GM18858 (cell line): Measurements from ENCODE around the gene INAVA.
"Not testable (repeated sequence)": the region's sequence is repeated elsewhere in the genome, so short reads cannot be mapped to it uniquely, and the experiment has no call there.

Experiments used
- ATAC-seq: cut with Tn5 transposase; IDR thresholded peaks from one replicate; pipeline ENCODE4 v1.9.1; 2021; ENCODE audit not compliant: unreplicated experiment

The INAVA gene

DNA sequence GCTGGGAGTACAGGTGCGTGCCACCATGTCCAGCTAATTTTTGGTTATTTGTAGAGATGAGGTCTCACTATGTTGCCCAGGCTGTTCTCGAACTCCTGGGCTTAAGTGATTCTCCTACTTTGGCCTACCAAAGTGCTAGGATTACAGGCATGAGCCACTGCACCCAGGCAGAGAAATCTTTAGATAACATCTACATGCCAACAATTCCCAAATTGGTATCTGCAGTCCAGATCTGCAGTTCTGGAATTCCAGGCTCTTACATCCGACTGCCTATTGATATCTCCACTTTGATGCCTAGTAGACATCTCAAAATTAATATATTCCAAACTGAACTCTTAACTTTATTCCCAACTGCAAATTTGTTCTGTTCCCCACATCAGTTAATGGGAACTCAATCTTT, 23.3 kb downstream of the INAVA start:
- no peak for ATAC-seq

DNA sequence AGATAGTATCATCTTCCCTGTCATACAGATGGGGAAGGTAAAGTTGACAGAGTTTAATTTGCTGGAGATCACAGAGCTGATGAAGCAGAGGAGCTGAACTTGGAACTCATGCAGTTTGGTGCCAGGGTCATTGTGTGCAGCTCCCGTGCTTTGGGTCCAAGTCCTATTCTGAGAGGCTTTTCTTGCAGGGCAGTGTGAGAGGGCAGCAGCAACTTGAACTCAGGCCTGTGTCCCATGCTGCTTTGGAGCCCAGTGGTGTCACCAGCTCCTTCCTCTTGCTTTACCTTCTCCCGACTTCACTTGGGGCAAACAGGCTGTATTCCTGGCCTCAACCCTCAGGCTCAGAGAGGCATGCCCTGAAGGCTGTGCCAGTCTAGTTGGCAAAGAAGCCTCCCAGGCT, 24.7 kb downstream of the INAVA start:
- ATAC-seq: no peak

DNA sequence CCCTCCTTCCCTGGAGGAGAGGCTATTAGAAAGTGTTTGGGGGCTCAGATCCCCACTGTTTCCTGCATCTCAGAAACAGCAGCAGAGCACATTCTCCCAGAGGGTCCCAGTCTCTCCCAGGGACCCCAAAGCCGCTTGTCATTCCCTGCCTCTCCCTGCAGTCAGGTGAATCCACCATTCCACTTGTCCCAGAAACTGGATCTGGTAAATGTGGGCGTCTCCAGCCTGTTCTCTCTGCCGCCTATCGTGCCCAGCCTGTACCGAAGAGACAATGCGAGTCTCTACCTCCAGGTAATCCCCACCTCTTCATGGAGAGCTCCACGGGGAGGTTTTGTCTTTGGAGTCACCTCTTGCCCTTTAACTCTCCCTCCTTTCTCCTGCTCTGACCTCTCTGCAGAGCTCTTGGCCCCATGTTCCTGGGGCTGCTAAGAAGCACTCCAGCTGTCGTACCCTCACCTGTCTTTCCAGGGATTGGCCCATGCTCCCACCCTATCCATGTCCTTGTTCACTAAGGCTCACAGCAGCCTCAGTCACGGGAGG, 26.9 kb downstream of the INAVA start:
- no peak for ATAC-seq

DNA sequence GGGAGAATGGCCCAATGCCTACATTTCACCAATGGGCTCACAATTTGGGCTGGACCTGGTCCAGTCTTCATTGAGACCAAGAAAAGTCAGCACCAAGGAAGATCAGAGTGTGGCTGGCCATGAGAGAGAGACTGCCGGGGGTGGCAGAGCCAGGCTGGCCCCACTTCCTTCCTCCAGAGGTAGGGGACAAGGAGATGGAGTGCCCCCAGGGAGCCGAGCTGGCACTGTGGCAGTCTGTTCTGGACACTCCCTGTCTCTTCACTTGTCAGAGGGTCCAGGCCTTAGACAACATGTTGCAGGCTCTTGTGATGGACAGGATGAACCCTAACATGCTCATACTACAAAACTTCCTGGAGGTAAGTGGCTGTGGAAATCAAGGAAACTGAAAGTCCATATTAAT, 27.7 kb downstream of the INAVA start:
- no peak for ATAC-seq

DNA sequence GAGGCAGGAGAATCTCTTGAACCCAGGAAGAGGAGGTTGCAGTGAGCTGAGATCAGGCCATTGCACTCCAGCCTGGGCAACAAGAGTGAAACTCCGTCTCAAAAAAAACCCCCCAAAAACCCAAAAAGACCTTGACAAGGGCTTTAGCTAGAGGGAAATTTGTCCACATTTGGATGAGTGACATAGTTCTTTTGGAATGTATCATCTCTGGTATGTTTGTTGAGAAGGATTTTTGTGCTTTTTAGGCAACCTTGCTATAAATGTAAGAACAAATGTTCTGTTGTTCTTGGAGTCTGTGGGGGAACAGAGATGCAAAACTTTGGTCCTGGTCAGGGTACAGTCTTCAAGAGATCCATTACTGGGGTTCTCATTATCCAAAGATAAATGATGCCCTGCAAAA, 28.9 kb downstream of the INAVA start:
- no peak for ATAC-seq

DNA sequence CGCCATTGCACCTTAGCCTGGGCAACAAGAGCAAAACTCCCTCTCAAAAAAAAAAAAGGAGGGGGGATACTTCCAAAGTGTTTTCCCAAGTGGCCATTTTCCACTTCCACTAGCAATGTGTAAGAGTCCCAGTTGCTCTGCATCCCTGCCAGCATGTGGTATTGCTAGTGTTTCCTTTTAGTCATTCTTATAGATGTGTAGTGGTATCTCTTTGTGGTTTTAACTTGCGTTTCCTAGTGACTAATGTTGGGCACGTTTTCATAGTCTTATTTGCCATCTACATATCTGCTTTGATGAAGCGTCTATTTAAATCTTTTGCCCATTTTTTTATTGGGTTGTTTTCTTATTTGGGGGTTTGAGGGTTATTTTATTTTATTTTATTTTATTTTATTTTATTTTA, 31.1 kb downstream of the INAVA start:
- ATAC-seq: no peak

DNA sequence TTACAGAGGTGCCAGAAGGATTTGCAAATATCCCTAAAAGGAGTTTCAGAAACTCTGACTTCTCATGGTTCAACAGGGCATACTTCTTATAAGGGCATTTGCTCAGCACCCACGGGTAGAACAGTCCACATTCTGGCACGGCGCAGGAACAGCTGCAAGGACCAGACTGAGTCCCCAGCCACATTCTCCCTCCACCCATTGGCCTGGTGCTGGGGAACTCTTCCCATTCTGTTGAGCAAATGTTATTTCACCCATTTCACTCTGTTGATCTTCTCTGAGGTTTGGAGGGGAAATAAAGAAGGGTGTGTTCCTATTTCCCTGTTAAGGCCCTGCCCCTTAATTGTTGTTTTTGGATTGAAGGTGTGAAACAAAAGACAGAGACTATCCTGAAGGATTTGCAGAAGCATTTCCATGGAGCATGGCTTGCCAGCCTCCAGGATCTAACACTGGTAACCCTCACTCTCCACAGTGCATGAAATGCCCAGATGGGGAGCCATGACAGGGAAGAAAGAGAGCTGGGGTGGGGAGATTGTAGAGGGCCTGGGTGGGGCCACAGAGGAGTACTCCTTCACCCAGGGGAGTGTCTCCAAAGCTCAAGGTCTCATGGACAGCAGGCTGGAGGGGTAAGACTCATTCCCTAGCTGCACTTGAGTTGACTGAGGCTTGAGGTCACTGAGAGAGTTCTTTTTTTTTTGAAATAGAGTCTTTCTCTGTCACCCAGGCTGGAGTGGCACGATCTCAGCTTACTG, 35.0 kb downstream of the INAVA start:
- ATAC-seq: no peak

DNA sequence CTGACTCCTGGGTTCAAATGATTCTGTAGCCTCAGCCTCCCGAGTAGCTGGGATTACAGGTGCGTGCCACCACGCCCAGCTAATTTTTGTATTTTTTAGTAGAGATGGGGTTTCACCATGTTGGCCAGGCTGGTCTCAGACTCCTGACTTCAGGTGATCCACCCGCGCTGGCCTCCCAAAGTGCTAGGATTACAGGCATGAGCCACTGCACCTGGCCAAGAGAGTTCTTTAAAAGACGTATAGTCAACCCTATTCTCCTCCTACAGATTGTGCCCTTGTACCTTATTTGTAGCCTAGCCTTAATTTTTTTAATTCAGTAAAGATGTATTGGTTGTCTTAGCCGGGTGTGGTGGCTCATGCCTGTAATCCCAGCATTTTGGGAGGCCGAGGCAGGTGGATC, 35.6 kb downstream of the INAVA start:
- ATAC-seq: not testable (repeated sequence)

DNA sequence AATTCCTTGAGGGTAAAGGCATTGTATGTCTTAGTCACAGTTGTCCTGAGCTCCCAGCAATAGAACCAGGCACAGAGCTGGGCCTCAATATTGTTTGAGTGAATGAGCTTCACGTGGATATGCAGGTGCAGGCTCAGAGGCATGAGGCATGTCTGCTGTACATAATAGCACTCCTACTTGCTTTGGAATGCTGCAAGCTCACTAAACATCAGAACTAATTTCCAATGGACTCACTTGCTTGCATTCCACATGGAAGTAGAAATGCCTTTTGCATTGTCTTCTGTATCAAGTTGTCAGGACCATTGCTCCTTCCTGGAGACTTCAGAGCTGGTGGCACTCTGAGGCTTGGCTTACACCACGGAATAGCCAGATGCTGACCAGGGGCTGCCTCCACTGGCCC, 37.1 kb downstream of the INAVA start:
- ATAC-seq: no peak

DNA sequence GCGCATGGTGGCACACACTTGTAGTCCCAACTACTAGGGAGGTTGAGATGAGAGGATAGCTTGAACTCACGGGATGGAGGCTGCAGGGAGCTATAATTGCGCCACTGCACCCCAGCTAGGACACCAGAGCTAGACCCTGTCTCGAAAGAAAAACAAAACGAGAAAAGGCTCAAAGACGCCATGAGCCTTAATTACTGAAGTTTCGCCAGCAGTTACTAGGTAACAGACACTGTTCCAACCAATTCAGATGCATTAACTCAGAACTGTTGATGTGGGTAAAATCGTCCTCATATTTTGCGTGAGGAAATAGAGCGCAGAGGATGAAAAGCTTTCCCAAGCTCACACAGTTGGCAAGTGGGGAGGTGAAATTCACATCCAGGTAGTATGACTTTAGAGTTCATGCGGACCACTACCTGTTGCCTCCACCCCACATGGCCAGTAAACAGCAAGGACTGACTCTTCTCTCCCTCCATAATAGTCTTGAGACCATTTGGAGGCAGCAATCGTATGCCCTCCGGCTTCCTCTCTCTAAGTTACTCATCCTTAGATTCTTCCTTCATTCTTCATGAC, 40.1 kb downstream of the INAVA start:
- ATAC-seq: no peak

DNA sequence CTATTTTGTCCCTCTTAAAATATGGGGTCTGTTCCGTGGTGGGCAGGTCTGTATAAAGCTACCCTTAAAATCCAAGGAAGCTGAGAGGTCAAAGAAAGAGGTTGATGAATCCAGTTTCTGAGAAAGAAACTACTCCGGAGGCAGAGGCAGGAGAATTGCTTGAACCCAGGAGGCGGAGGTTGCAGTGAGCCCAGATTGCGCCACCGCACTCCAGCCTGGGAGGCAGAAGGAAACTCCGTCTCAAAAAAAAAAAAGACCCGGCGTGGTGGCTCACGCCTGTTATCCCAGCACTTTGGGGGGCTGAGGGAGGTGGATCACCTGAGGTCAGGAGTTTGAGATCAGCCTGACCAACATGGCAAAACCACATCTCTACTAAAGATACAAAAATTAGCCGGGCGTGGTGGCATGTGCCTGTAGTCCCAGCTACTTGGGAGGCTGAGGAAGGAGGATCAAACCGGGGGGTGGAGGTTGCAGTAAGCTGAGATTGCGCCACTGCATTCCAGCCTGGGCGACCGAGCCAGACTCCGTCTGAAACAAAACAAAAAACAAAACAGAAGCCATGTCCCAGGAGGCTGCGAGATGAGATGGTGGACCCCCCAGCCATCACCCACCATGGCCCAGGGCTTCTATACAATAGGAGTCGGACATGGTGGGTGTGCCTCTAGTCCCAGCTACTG, 40.7 kb downstream of the INAVA start:
- ATAC-seq: not testable (repeated sequence)

DNA sequence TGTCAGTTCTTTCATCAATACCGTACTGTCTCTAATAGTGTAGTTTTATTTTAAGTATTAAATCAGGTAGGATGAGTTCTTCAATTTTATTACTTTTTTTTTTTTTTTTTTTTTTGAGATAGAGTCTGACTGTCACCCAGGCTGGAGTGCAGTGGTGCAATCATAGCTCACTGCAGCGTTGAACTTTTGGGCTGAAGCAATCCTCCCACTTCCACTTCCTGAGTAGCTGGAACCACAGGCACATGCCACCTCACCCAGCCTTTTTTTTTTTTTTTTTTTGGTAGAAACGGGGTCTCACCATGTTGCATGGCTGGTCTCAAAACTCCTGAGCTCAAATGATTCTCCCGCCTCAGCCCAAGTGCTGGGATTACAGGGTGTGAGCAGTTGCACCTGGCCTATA, 44.3 kb downstream of the INAVA start:
- no peak for ATAC-seq

DNA sequence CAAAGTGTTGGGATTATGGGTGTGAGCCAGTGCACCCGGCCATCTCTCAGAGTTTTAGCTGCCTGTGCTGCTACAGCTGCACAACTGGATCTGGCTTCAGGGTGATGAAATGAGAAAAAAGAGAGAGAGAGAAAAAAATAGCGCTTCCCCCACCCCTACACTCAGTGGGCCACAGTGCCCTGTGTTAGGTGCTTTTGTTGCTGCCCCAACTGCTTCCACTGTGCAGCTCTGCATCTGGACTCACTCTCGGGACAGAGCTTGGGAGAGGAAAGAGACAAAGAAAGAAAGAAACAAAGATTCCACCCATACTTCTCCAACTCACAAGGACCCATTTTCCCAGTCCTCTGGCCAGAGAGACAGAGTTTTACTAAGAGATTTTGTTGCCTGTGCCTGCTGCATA, 50.4 kb downstream of the INAVA start:
- ATAC-seq: no peak

DNA sequence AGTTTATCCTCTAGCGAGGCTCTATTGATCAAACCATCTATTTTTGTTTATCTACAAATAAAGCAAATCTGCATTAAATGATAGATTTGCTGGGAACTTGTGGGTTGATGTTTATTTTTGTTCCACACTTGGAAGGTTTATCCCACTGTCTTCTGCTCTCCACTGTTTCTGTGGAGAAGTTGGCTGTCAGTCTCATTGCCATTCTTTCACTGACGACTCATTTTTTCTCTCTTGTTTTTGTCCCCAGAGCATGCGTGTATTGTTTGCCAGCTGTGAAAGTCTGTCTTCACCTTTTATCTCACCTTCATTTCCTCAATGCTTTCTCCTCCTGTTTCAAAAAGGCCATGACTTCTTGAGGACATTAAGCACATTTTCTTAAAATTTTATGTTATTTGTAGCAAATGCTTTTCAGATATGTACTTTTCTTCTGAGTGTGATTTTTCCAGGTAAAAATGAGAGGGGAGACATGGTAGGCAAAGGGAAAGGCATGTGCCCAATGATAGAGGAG, 52.4 kb downstream of the INAVA start:
- no peak for ATAC-seq

DNA sequence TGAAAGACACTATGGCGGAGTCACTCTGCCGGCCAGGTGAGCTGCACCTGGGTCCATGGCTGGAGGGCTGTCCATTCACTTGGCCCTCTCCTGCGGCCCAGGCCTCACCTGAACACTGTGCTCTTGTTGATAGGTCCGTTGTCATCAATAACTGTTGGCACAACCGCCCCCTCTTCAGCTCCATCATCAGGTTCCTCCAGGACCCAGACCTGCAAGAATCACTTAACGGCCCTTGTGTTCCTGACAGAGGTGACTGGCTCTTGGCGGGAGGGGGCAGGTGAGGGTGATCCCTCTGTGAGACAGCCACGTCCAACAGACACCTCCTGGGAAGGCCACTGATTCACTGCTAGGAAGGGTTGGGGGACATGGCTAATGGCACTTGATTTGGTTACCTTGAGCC, 54.9 kb downstream of the INAVA start:
- ATAC-seq: no peak

DNA sequence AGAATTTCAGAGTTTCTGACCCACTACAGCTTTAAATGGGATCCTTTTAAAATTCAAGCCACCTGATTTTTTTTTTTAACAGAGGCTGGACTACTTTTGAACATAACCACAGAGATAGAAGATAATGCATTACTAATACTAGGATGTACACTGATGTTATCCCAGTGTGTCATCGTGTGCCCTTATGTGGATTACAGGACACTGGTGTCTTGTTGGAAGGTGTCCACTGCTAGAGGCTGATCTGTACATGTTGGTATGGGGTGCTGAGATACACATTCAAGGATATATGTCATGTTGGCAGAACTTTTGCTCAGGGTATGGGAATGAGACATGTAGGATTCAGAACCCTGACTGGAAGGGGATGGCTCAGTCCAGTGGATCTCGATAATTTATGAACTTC, 56.3 kb downstream of the INAVA start:
- no peak for ATAC-seq

DNA sequence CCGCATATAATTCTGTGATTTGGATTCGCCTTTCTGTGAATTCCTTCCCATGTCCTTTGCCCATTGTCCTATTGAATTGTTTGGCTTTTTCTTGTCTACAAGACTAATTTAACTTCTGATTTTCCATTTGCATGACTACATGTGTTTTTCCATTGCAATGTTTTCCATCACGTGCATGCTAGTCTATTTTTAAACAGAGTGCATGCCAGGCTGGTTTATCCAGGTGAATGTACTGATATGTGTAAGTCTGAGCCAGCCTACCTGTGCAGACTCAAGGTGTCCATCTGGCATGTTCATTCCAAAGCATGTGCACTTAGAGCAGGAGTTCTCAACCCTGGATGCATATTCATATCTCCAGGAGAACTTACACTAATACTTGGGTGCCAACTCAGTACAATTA, 59.7 kb downstream of the INAVA start:
- ATAC-seq: no peak

DNA sequence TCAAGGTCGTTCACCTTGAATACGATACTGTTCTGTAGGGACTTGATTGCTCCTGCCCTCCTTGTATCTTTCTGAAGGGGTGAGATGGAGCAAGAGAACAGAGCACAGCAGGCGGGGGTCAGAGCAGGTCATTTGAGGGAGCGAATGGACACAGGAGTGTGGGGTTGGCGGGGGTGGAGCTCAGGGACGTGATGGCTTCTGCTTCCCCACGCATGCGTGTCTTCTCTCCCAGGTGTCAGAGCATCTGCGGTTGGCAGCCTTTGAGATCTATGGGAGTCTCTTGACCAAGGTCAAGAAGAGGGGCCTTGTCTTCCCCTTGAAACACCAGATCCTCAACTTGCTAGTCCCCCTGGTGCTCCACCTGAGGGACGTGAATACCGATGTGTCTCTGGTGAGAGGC, 63.9 kb downstream of the INAVA start:
- no peak for ATAC-seq

DNA sequence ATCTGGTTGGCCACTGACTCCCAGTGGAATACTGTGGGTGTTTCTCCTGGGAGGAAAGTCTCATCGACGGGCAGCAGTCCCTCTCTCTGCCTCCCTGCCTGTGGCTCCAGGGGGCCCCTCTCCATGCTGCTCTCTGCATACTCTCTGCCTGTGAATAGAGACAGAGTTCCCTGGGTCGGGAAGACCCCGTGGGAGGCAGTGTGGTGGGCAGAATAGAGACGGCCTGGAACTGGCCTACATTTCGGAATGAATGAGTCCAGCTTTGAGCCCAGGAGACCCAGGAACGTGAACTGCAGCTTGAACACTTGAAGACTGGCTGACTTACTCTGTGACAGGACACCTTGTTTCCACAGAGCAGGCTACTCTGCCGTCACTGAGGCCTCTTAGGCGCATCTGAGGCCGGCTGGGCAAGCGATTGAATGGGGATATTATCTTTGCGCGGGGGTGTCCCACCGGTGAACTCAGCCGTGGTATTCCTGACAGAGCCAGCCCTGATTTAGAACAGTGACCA, 64.8 kb downstream of the INAVA start:
- no peak for ATAC-seq

DNA sequence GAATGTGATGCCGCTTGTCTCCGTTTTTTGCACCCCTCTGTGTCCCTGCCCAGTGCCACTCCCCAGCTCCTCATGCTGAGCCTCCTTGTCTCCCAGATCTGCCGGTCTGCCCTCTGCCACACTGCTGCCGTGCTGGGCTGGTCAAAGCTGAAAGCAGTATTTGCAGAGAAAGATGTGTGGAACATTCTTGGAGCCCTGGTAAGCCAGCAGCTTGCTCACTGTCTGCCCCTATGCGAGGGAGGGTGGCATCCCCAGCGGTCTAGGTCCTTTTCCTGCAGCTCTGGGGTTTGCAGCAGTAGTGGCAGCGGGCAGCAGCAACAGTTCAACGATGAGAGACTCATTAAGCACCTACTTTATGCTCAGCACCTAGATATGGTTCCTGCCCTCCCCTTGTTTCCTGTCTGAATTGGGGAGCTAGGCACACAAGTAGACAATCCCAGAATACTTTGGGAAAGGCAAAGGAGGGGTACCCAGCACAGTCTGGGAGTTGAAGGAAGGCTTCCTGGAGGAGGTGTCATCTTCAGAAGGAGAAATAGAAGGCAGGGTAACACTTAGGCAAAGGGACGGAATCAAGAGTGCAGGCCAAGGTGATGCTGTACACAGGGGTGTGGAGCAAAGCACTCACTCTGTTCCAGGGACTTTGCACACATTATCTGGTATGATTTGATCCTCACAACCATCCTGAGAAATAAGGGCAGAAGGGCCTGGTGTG, 65.7 kb downstream of the INAVA start:
- no peak for ATAC-seq

DNA sequence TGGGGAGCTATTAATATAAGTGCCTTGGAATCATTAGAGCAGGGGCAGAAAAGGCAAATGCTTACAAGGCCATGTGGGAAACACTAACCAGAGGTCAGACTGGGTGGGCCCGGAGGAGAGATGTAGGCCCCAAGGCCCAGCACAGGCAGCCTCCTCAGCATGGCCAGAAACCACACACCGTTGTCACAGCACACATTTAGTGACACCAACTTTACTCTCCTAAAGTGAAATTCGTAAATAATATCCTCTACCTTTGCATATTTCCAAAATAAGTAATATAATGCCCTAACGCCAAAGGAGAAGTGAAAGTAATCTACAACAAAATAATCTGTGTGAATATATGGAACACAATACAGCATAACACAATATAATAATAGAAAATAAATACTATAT, 66.2 kb downstream of the INAVA start:
- no peak for ATAC-seq
